ENCODE measurements around the gene SUPV3L1.

Gene SUPV3L1

DNA sequence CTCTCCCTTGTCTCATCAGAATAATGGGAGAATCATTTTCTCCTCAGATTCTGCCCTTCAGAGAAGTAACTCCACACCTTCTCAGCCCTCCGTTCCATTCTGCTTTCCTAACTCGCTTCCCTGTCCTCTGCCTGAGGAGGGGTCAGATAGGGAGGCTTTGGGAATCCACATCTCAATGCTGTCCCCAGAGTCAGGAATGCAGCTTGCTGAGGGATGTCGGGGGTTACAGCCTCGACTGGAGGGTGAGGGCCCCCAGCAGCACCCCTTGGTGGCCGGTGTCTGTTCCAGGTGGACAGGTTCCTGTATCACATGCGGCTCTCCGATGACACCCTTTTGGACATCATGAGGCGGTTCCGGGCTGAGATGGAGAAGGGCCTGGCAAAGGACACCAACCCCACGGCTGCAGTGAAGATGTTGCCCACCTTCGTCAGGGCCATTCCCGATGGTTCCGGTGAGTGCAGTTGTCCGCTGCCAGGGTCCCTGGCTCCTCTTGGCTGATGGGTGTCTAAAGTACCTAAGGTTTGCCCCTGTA, 47.0 kb downstream of the SUPV3L1 start:
- DNase-seq (ENCODE audit: extremely low read depth, insufficient read length): no peak
- TF ChIP-seq, protein P1, sequence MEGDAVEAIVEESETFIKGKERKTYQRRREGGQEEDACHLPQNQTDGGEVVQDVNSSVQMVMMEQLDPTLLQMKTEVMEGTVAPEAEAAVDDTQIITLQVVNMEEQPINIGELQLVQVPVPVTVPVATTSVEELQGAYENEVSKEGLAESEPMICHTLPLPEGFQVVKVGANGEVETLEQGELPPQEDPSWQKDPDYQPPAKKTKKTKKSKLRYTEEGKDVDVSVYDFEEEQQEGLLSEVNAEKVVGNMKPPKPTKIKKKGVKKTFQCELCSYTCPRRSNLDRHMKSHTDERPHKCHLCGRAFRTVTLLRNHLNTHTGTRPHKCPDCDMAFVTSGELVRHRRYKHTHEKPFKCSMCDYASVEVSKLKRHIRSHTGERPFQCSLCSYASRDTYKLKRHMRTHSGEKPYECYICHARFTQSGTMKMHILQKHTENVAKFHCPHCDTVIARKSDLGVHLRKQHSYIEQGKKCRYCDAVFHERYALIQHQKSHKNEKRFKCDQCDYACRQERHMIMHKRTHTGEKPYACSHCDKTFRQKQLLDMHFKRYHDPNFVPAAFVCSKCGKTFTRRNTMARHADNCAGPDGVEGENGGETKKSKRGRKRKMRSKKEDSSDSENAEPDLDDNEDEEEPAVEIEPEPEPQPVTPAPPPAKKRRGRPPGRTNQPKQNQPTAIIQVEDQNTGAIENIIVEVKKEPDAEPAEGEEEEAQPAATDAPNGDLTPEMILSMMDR (IDR thresholded peaks at IDR 0.05; ENCODE audit: insufficient read depth, low read length, poor library complexity, severe bottlenecking): no peak
- no peak overlapping the region for H3K4me3 ChIP-seq (replicated peaks; ENCODE audit: low read depth, low read length)

DNA sequence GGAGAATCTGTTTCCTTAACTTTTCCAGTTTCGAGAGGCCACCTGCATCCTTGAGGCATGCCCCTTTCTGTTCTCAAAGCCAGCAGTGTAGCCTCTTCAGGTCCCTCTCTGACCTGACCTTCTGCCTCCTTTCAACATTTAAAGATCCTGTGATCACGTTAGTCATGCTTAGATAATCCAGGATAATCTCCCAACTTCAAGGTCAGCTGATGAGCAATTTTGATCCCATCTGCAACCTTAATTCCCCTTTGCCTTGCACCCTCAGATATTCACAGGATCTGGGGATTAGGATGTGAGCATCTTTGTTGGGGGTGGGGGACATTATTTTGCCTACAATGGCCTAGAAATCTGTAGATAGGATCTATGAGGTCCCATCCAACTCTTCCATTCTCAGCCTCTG, 48.1 kb downstream of the SUPV3L1 start:
- Histone ChIP-seq H3K4me3 (replicated peaks; ENCODE audit: low read depth, low read length) (no peak overlapping the region), H3K36me3 (ENCODE audit: control insufficient read depth, insufficient read depth, low read length) (no peaks in the 10 kb centered on the region), H3K27me3 (replicated peaks; ENCODE audit: control insufficient read depth, insufficient read depth, low read length) (no peaks in the 10 kb centered on the region)
- DNase-seq (ENCODE audit: extremely low read depth, insufficient read length): no peak
- TF ChIP-seq, protein P1 (IDR thresholded peaks at IDR 0.05; ENCODE audit: insufficient read depth, low read length, poor library complexity, severe bottlenecking): no peak

More for the DNA sequence above, 47.0 kb downstream of the SUPV3L1 start:
- H3K36me3 ChIP-seq (ENCODE audit: control insufficient read depth, insufficient read depth, low read length): no peaks in the 10 kb centered on the region
- no peaks in the 10 kb centered on the region for H3K27me3 ChIP-seq (replicated peaks; ENCODE audit: control insufficient read depth, insufficient read depth, low read length)

DNA sequence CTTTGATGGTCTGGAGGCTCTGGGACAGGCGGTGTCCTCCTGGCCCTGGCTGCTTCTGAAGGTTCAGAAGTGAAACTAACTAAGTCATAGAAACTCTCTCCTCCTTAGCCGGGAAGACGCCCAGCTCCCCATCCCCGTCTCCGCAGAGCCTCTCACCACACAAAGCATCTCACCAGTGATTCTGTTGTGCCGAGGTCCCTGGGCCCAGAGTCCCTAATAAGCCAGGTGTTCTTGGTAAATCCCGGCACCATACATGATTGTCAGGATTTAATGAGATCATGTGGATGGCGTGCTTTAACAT, 49.5 kb downstream of the SUPV3L1 start:
- TF ChIP-seq, protein P1 (IDR thresholded peaks at IDR 0.05; ENCODE audit: insufficient read depth, low read length, poor library complexity, severe bottlenecking): no peak
- Histone ChIP-seq H3K36me3 (ENCODE audit: control insufficient read depth, insufficient read depth, low read length) (no peaks in the 10 kb centered on the region), H3K4me3 (replicated peaks; ENCODE audit: low read depth, low read length) (no peak overlapping the region), H3K27me3 (replicated peaks; ENCODE audit: control insufficient read depth, insufficient read depth, low read length) (no peaks in the 10 kb centered on the region)
- no peak for DNase-seq (ENCODE audit: extremely low read depth, insufficient read length)

DNA sequence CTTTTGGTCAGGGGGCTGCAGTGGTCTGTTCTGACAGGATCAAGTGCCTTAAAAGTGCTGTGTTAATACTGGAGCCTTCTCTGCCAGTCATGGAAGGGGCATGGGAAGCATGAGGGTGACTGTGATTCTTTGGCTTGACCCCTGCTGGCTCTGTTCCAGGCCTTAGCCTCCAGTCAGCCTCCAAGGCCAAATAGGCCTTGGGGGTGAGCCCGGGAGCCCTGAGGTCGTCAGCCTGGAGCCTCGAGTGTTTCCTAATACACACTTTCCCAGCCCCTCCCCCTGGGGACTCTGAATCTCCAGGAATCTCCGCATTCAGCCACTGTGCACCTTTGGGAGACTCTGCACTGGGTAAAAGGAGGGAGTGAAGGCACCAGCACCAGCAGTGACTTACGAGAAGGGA, 50.1 kb downstream of the SUPV3L1 start:
- Histone ChIP-seq H3K36me3 (ENCODE audit: control insufficient read depth, insufficient read depth, low read length) (no peaks in the 10 kb centered on the region), H3K27me3 (replicated peaks; ENCODE audit: control insufficient read depth, insufficient read depth, low read length) (no peaks in the 10 kb centered on the region), H3K4me3 (replicated peaks; ENCODE audit: low read depth, low read length) (no peak overlapping the region)
- TF ChIP-seq, protein P1 (IDR thresholded peaks at IDR 0.05; ENCODE audit: insufficient read depth, low read length, poor library complexity, severe bottlenecking): no peak
- no peak for DNase-seq (ENCODE audit: extremely low read depth, insufficient read length)

DNA sequence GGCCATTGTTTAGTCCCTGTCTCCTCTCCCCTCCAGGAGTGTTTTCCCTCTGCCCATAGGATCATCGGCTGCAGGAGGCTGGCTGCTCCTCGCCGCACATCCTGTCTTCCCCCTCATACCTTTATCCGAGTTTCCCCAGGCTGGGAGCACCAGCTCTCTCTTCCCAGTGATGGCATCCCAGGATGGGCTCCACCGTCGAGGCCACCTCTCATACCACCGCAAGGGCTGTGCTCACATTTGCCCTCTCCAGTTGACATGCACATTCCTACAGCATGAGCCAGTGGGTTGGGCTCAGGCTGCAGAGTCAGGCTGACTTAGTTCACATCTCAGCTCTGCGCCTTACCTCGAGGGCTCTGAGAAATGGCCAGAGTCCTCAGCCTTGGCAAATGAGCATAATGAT, 52.2 kb downstream of the SUPV3L1 start:
- DNase-seq (ENCODE audit: extremely low read depth, insufficient read length): no peak

More for the DNA sequence above, 52.2 kb downstream of the SUPV3L1 start:
- H3K27me3 ChIP-seq (replicated peaks; ENCODE audit: control insufficient read depth, insufficient read depth, low read length): no peaks in the 10 kb centered on the region
- TF ChIP-seq, protein P1 (IDR thresholded peaks at IDR 0.05; ENCODE audit: insufficient read depth, low read length, poor library complexity, severe bottlenecking): no peak
- no peaks in the 10 kb centered on the region for H3K36me3 ChIP-seq (ENCODE audit: control insufficient read depth, insufficient read depth, low read length)
- H3K4me3 ChIP-seq (replicated peaks; ENCODE audit: low read depth, low read length): no peak overlapping the region
